Measurements from ENCODE around the gene TCP1.

- no peak for TF ChIP-seq CTCF (IDR thresholded peaks at IDR 0.05)
- no peak for TF ChIP-seq EZH2 (IDR thresholded peaks at IDR 0.05)
Measured at GRCh38 chr6:159800141-159800865, 10.9 kb upstream of the TCP1 start, which contains the start of gene PNLDC1.

All from neural progenitor cell (in vitro differentiated cells).